Measurements from ENCODE around the gene NBAS. TPM values are rescaled to one million over a fixed set of nuclear protein-coding genes. Genes with fewer than 3 reads are reported as not detected.

The NBAS gene
- total and polyA plus RNA-seq, 10 of the 15 experiments (the other 5 are each of a cell fraction or from before 2014, with no cell fraction given), result 4.3 to 32.7 (median 20.8) TPM

GRCh38 chr2:15359716-15360531 lies 201.2 kb downstream of the NBAS start:
- Histone ChIP-seq H3K4me1 (ENCODE audit: control insufficient read depth, insufficient read depth, low read length) (no peaks in the 10 kb centered on the region), H3K36me3 (ENCODE audit: control insufficient read depth in 2 of 2, insufficient read depth in 2 of 2, low read length in 1 of 2) (no peaks in the 10 kb centered on the region), H3K79me2 (ENCODE audit: control insufficient read depth, insufficient read depth, low read length) (no peaks in the 10 kb centered on the region), H3K9me3 (replicated peaks; ENCODE audit: control insufficient read depth, insufficient read depth, low read length) (no peaks in the 10 kb centered on the region), H3K4me3 (no peak overlapping the region), H3K27me3 (replicated peaks in 1 of 2; ENCODE audit: control insufficient read depth in 2 of 2, insufficient read depth in 2 of 2, low read length in 1 of 2) (no peaks in the 10 kb centered on the region), H3K4me2 (ENCODE audit: control insufficient read depth, insufficient read depth) (no peak overlapping the region), H3K9ac (ENCODE audit: control insufficient read depth, insufficient read depth, low read length) (no peak overlapping the region), H4K20me1 (ENCODE audit: control insufficient read depth, insufficient read depth) (no peaks in the 10 kb centered on the region), H2AFZ (ENCODE audit: control insufficient read depth, low read depth, low read length) (no peak overlapping the region), H3K27ac (ENCODE audit: control insufficient read depth, insufficient read depth) (no peak overlapping the region)
- ChIA-PET POLR2A (no interaction called here), SMC1A (ENCODE audit: uncharacterized antibody, unreplicated experiment) (no interaction called here), CTCF (no interaction called here), RAD21 (ENCODE audit: unreplicated experiment) (no interaction called here)
- 90% methylated on average over 5 of the region's 5 CpGs for WGBS (ENCODE audit: insufficient coverage, insufficient replicate concordance, low lambda C conversion rate, missing lambda C conversion rate)
- TF ChIP-seq TCF7 (IDR thresholded peaks at IDR 0.05; ENCODE audit: borderline replicate concordance), result no peak
- TF ChIP-seq RB1 (IDR thresholded peaks at IDR 0.05; ENCODE audit: borderline replicate concordance), result no peak
- TF ChIP-seq PRDM15 (CRISPR knock-in tag; IDR thresholded peaks at IDR 0.05), result no peak
- no peak for TF ChIP-seq NFYB (IDR thresholded peaks at IDR 0.05; ENCODE audit: insufficient read depth, low read depth, low read length)
- TF ChIP-seq IKZF1 (conservative IDR thresholded peaks at IDR 0.05), result no peak
- TF ChIP-seq BHLHE40 (IDR thresholded peaks at IDR 0.05; ENCODE audit: borderline replicate concordance in 1 of 2, low read depth in 2 of 2, low read length in 1 of 2), result no peak
- no peak for TF ChIP-seq SMAD5 (IDR thresholded peaks at IDR 0.05; ENCODE audit: low read depth)
- TF ChIP-seq IRF5 (IDR thresholded peaks at IDR 0.05; ENCODE audit: borderline replicate concordance), result no peak
- intact Hi-C loops (cut with micrococcal nuclease; ENCODE audit: unreplicated experiment), result no loop called here
- no peak for FAIRE-seq
- in situ Hi-C loops (cut with MboI), result no loop called here
- BruUV-seq (replicated peaks), result no TSS peak
- ATAC-seq, result no peak
- DNase-seq (ENCODE audit: low read depth, low spot score), result no peak

Data from GM12878 (cell line).